Measurements from ENCODE around the gene PAXX. TPM values are rescaled to one million over a fixed set of nuclear protein-coding genes. Genes with fewer than 3 reads are reported as not detected.

The PAXX gene
- total RNA-seq, 1 experiment from 2014 or later: 44.1 TPM

DNA sequence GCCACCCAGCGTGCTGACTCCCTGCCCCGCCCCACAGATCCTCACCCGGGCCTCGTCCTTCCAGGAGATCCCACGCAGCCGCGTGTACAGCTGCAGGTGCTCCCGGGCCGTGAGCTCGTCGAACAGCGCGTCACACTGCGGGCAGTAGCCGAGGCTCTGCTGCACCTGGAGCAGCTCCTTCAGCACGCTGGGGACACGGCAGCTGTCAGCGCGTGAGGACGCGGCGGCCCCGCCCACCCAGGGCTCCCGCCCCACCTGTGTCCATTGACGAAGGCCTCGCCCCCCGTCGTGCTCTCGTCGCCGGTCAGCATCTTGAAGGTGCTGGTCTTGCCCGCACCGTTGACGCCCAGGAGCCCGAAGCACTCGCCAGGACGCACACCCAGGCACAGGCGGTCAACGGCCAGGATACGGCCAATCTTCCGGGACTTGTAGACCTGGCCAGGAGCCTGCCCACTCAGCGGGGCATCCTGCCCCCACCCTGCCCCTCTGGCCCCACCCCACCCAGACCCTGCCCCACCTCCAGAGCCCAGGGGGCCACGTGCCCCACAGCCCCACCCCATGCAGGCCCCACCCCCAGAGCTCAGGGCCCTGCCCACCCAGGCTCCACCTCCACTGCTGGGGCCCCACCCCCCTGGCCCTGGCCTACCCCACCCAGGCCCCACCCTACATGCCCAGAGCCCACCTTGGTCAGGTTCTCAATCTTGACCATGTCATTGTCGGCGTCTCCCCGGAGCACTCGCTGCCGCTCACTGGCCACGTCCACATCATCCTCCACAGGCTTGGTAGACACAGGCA is 17.9 kb downstream of the PAXX start (continued):
- TF ChIP-seq, protein P1, sequence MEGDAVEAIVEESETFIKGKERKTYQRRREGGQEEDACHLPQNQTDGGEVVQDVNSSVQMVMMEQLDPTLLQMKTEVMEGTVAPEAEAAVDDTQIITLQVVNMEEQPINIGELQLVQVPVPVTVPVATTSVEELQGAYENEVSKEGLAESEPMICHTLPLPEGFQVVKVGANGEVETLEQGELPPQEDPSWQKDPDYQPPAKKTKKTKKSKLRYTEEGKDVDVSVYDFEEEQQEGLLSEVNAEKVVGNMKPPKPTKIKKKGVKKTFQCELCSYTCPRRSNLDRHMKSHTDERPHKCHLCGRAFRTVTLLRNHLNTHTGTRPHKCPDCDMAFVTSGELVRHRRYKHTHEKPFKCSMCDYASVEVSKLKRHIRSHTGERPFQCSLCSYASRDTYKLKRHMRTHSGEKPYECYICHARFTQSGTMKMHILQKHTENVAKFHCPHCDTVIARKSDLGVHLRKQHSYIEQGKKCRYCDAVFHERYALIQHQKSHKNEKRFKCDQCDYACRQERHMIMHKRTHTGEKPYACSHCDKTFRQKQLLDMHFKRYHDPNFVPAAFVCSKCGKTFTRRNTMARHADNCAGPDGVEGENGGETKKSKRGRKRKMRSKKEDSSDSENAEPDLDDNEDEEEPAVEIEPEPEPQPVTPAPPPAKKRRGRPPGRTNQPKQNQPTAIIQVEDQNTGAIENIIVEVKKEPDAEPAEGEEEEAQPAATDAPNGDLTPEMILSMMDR (IDR thresholded peaks at IDR 0.05): no peak
- no peak for TF ChIP-seq SOX15 (CRISPR knock-in tag; IDR thresholded peaks at IDR 0.05)
- no peak for TF ChIP-seq ZNF232 (CRISPR knock-in tag; IDR thresholded peaks at IDR 0.05)
- TF ChIP-seq HMGA2 (CRISPR knock-in tag; IDR thresholded peaks at IDR 0.05): no peak
- TF ChIP-seq ZBTB21 (CRISPR knock-in tag; IDR thresholded peaks at IDR 0.05; ENCODE audit: borderline replicate concordance): no peak
- TF ChIP-seq, protein P2, sequence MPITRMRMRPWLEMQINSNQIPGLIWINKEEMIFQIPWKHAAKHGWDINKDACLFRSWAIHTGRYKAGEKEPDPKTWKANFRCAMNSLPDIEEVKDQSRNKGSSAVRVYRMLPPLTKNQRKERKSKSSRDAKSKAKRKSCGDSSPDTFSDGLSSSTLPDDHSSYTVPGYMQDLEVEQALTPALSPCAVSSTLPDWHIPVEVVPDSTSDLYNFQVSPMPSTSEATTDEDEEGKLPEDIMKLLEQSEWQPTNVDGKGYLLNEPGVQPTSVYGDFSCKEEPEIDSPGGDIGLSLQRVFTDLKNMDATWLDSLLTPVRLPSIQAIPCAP (CRISPR knock-in tag; IDR thresholded peaks at IDR 0.05): no peak
- TF ChIP-seq, protein P3, sequence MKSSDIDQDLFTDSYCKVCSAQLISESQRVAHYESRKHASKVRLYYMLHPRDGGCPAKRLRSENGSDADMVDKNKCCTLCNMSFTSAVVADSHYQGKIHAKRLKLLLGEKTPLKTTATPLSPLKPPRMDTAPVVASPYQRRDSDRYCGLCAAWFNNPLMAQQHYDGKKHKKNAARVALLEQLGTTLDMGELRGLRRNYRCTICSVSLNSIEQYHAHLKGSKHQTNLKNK (CRISPR knock-in tag; IDR thresholded peaks at IDR 0.05): no peak

DNA sequence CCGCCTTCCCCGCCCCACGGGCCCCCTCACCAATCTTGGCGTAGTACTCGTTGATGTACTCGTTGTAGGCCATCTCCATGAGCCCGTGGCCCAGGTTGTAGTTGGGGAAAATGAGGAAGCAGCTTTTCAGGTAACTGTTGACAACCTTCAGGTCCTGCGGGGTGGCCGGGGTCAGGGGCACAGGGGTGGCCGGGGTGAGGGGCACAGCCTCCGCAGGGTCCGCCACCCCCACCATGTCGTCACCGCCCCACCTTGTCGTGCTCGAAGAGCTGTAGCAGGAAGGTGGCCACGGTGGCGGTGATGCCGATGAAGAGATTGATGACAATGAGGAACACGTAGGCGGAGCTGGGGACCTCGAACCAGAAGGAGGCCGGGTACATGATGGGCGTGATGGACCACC is 18.9 kb downstream of the PAXX start:
- Mint-ChIP-seq H3K4me1 (no peaks in the 10 kb centered on the region), H3K27ac (no peak overlapping the region), H3K36me3 (peaks cover 2% of the 10 kb centered on the region; the same call in 1 of the 2 replicates), H3K9me3 (no peaks in the 10 kb centered on the region), H3K27me3 (ENCODE audit: low read depth) (no peaks in the 10 kb centered on the region), H3K4me3 (no peak overlapping the region)
- DNase-seq (ENCODE audit: low spot score) (no peak), ATAC-seq (no peak)
- ChIA-PET POLR2A (no interaction called here), CTCF (interaction anchor here (1.1 to 2.3 kb wide), 3 partner anchors 15 to 24 kb away, joined by 3 to 10 read pairs (median 7); partner anchors contain the start of genes ABCA2 and CLIC3)
- no peak for TF ChIP-seq ZNF232 (CRISPR knock-in tag; IDR thresholded peaks at IDR 0.05)
- TF ChIP-seq TEAD4 (CRISPR knock-in tag; IDR thresholded peaks at IDR 0.05): no peak
- TF ChIP-seq FOXP1 (CRISPR knock-in tag; IDR thresholded peaks at IDR 0.05; ENCODE audit: borderline replicate concordance): no peak
- TF ChIP-seq ARID4B (CRISPR knock-in tag; IDR thresholded peaks at IDR 0.05; ENCODE audit: borderline replicate concordance): no peak
- TF ChIP-seq GRHL2 (CRISPR knock-in tag; IDR thresholded peaks at IDR 0.05; ENCODE audit: insufficient replicate concordance, severe bottlenecking): no peak
- no peak for TF ChIP-seq E2F4 (CRISPR knock-in tag; IDR thresholded peaks at IDR 0.05; ENCODE audit: borderline replicate concordance, low read depth)
- TF ChIP-seq FOXP4 (CRISPR knock-in tag; IDR thresholded peaks at IDR 0.05): no peak
- TF ChIP-seq EMX1 (CRISPR knock-in tag; IDR thresholded peaks at IDR 0.05): no peak
- TF ChIP-seq PRRX2 (CRISPR knock-in tag; IDR thresholded peaks at IDR 0.05): no peak
- TF ChIP-seq, protein P4, sequence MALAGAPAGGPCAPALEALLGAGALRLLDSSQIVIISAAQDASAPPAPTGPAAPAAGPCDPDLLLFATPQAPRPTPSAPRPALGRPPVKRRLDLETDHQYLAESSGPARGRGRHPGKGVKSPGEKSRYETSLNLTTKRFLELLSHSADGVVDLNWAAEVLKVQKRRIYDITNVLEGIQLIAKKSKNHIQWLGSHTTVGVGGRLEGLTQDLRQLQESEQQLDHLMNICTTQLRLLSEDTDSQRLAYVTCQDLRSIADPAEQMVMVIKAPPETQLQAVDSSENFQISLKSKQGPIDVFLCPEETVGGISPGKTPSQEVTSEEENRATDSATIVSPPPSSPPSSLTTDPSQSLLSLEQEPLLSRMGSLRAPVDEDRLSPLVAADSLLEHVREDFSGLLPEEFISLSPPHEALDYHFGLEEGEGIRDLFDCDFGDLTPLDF (CRISPR knock-in tag; IDR thresholded peaks at IDR 0.05): no peak
- TF ChIP-seq OVOL2 (CRISPR knock-in tag; IDR thresholded peaks at IDR 0.05; ENCODE audit: borderline replicate concordance): no peak
- TF ChIP-seq, protein P5, sequence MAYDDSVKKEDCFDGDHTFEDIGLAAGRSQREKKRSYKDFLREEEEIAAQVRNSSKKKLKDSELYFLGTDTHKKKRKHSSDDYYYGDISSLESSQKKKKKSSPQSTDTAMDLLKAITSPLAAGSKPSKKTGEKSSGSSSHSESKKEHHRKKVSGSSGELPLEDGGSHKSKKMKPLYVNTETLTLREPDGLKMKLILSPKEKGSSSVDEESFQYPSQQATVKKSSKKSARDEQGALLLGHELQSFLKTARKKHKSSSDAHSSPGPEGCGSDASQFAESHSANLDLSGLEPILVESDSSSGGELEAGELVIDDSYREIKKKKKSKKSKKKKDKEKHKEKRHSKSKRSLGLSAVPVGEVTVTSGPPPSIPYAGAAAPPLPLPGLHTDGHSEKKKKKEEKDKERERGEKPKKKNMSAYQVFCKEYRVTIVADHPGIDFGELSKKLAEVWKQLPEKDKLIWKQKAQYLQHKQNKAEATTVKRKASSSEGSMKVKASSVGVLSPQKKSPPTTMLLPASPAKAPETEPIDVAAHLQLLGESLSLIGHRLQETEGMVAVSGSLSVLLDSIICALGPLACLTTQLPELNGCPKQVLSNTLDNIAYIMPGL (CRISPR knock-in tag; IDR thresholded peaks at IDR 0.05): no peak
- TF ChIP-seq ELF4 (CRISPR knock-in tag; IDR thresholded peaks at IDR 0.05; ENCODE audit: low read depth): no peak

Data from WTC11 (cell line).